ENCODE data around the gene RUNX1.

- TF ChIP-seq POLR2A (IDR thresholded peaks at IDR 0.05; ENCODE audit: extremely low read depth, insufficient read length) (no peak), MAX (IDR thresholded peaks at IDR 0.05; ENCODE audit: low read depth, low read length) (no peak), CTCF (IDR thresholded peaks at IDR 0.05; ENCODE audit: low read depth, low read length) (no peak), MYC (IDR thresholded peaks at IDR 0.05; ENCODE audit: low read depth, low read length) (no peak)
These were observed 91.1 kb downstream of the RUNX1 start for GRCh38 chr21:34958040-34958439.
